Prostate gland (tissue), 2 donors: ENCODE measurements around the gene TRIM7.

Experiments
- CTCF ChIP-seq, 4 experiments: fragments of 200-600 bp in 2 of 4; fragments of 450-650 bp in 2 of 4; sonication (generic) in 2 of 4; IDR thresholded peaks; 1 replicate in 3 of 4; 2 replicates in 1 of 4; pipeline ENCODE4 v1.5.1; 2016 to 2019; ENCODE audit warnings: antibody characterized with exemption in 4 of 4, mild to moderate bottlenecking in 2 of 4, moderate library complexity in 2 of 4
- POLR2A ChIP-seq: fragments of 450-650 bp; IDR thresholded peaks from one replicate; pipeline ENCODE4 v1.6.1; 2016; ENCODE audit warnings: antibody characterized with exemption, mild to moderate bottlenecking
- POLR2AphosphoS5 ChIP-seq: sonication (generic); formaldehyde crosslinking; IDR thresholded peaks from one replicate; pipeline ENCODE4 v1.6.1; 2017; ENCODE audit warnings: antibody characterized with exemption

DNA sequence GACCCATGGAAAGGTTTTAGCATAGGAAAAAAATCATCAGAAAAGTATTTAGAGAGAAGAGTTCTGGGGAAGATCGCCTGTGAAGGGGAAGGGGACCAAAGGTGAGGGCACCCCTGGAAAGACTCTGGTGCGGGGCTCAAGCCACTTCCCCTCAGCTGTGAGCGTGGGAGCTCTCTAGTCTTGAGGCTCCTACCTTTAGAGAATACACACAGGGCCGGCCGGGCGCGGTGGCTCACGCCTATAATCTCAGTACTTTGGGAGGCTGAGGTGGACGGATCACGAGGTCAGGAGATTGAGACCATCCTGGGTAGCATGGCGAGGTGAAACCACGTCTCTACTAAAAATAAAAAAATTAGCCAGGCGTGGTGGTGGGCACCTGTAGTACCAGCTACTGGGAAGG, 25.0 kb upstream of the TRIM7 start:
- TF ChIP-seq CTCF (IDR thresholded peaks at IDR 0.05) (no peak), POLR2A (no peak), POLR2AphosphoS5 (no peak)
